Measurements from ENCODE around the gene PRPF38B. TPM values are rescaled to one million over a fixed set of nuclear protein-coding genes. Genes with fewer than 3 reads are reported as not detected.

The PRPF38B gene
- total RNA-seq, 2 donors from 2014 or later = 10.7 to 11.1 TPM

DNA sequence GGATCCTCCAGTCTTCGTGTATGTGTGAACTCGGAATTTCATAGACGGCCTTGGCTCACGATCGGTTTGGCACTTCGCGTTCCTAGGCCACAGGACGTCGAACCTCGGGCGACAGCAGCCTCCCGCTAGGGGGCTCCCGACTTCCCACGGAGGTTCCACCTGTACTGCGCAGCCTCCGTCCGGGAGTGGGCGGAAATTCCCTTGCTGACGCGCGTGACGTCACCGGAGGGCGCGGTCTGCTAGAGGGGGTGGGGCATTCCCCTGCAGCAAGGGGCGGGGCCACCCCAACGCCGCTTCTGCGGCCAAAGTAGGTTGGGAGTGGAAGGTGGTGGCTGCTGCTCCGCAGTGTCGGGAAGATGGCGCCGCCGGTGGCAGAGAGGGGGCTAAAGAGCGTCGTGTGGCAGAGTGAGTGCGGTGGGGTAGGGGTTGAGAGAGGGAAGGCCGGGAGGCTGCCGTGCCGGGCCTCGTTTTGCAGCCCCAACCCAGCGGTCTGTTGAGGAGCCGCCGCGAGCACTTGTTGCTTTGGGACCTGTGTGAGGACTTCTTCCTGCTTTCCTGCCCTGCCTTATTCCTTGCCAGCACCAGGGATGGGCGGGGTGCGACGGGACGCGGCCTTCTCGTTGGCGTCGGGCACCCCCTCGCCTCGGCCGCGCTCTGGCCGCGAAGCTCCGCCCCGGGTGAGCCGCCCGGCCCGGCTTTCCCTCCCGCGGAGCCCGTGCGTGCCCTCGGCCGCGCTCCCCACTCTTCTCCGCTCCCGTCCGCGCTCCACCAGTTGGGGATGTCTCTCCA lies 54.5 kb downstream of the PRPF38B start, which contains the start of gene STXBP3:
Gene STXBP3, plus strand, starts transcription at position 293 of the 789 bp plus-strand sequence. Its CDS starts 64 bp downstream, at position 357.
- Histone ChIP-seq H3K4me1 (peaks cover 0 to 18% of the 10 kb centered on the region in 2 donors), H3K36me3 (no peaks in the 10 kb centered on the region), H3K27ac (peak within 1 kb of the TSS; percentile 99), H3K4me3 (peak within 1 kb of the TSS; percentile 94 to 97), H3K9me3 (no peaks in the 10 kb centered on the region), H3K27me3 (no peaks in the 10 kb centered on the region)
- TF ChIP-seq, protein P1, sequence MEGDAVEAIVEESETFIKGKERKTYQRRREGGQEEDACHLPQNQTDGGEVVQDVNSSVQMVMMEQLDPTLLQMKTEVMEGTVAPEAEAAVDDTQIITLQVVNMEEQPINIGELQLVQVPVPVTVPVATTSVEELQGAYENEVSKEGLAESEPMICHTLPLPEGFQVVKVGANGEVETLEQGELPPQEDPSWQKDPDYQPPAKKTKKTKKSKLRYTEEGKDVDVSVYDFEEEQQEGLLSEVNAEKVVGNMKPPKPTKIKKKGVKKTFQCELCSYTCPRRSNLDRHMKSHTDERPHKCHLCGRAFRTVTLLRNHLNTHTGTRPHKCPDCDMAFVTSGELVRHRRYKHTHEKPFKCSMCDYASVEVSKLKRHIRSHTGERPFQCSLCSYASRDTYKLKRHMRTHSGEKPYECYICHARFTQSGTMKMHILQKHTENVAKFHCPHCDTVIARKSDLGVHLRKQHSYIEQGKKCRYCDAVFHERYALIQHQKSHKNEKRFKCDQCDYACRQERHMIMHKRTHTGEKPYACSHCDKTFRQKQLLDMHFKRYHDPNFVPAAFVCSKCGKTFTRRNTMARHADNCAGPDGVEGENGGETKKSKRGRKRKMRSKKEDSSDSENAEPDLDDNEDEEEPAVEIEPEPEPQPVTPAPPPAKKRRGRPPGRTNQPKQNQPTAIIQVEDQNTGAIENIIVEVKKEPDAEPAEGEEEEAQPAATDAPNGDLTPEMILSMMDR (IDR thresholded peaks at IDR 0.05) = peak; percentile 96 to 97
- DNase-seq (ENCODE audit: low spot score) = peak; percentile 99

DNA sequence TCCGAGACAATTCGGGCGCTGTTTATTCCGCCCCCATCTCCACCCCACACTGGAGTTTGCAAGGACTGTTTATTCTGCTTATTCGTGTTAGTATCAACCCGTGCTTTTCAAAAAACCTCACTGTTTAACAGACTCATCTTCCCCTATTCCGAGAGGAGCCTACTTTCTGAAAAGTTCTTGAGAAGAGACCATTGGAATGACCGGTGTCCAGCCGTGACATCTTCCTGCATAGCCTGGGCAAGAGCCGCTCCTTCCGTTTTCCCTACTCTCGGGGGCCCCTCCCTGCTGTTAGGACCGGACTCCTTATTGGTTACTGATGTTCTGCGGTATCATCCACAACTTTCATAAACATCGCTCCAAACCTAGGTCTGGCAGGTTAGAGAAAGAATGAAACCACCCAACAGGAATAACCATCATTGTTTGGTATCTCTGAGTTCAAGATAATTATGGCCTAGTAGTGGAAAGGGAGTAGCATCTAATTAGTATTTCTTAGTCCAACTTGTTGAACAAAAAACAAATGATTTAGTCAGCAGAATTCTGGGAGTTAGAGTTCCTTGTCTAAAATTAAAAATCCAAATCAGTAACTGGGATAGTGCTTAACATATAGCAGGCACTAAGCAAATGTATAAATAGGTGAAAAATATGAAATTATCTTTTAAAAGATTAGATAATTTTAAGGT lies 55.2 kb downstream of the PRPF38B start:
- TF ChIP-seq, protein P1 (IDR thresholded peaks at IDR 0.05) = no peak
- Histone ChIP-seq H3K27me3 (no peaks in the 10 kb centered on the region), H3K36me3 (no peaks in the 10 kb centered on the region), H3K4me1 (peaks cover 0 to 18% of the 10 kb centered on the region in 2 donors), H3K9me3 (no peaks in the 10 kb centered on the region), H3K27ac (peak overlapping the region; percentile 99), H3K4me3 (peak overlapping the region; percentile 94 to 97)
- peak; percentile 91 for DNase-seq (ENCODE audit: low spot score)

DNA sequence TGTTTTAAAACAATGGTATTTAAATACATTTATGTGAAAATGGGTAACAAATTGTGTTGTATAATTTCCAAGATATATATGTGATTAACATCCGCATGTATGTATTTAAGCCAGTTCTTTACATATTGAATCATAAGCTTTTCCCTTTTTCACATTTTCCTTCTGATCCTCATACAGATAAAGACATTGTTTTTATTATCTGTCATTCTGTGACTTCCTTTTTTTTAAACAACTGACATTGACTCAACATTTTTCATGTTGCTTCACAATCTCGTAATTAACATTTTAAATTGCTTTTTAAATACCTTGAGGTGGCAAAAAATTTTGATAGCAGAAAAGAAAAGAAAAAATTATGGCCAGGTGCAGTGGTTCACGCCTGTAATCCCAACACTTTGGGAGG lies 55.8 kb downstream of the PRPF38B start:
- Histone ChIP-seq H3K27me3 (no peaks in the 10 kb centered on the region), H3K4me1 (peaks cover 0 to 18% of the 10 kb centered on the region in 2 donors), H3K27ac (peak overlapping the region in 1 of 2 donors; percentile 99), H3K36me3 (peaks cover 1% of the 10 kb centered on the region), H3K4me3 (no peak overlapping the region), H3K9me3 (no peaks in the 10 kb centered on the region)
- TF ChIP-seq, protein P1 (IDR thresholded peaks at IDR 0.05) = no peak
- DNase-seq (ENCODE audit: low spot score) = no peak

DNA sequence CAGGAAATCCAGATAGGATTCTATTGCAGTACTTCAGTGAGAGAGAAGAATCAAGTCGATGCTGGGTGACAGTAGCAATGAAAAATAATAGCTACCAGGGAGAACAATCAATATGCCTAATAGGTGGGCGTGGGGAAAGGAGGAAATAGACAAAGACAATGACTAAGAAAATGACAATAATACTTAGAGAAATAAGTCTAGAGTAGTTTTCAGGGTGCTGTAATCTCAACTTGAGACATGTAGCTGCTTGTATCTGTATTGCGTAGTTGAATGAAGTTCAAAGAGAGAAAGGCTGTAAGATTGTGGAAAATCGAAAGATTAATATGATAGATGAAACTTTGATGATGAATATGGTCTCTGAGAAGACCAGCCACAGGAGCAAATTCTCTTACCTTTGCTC lies 57.0 kb downstream of the PRPF38B start:
- Histone ChIP-seq H3K9me3 (no peaks in the 10 kb centered on the region), H3K27me3 (no peaks in the 10 kb centered on the region), H3K27ac (no peak overlapping the region), H3K36me3 (peaks cover 13% of the 10 kb centered on the region), H3K4me3 (no peak overlapping the region), H3K4me1 (peaks cover 0 to 18% of the 10 kb centered on the region in 2 donors)
- TF ChIP-seq, protein P1 (IDR thresholded peaks at IDR 0.05) = no peak
- no peak for DNase-seq (ENCODE audit: low spot score)

DNA sequence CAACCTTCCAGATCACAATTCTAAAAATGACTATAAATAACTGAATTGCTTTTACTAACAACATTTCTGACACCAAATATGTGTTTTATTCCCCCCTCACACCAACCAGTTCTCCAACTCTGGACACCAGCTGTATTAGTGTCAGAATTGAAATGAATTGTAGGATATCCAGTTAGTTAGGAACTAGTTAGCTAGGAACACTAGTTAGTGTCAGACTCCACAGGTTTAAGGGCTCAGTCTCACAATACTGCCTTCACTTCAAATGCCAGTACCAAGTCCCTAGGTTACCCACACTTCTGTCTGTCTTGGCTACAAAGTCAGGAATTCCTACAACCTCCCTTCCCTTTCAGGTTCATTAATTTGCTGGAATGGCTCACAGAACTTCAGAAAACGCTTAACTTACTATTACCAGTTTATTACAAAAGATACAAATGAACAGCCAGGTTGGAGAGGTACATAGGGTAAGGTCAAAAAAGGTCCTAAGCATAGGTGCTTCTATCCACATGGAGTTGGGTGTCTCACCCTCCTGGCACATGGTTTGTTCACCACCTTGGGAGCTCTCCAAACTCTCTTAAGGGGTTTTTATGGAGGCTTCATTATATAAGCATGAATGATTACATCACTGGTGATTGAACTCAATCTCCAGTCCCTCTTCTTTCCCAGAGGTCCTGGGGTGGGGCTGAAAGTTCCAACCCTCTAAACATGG lies 58.5 kb downstream of the PRPF38B start:
- no peak for DNase-seq (ENCODE audit: low spot score)
- TF ChIP-seq, protein P1 (IDR thresholded peaks at IDR 0.05) = no peak
- Histone ChIP-seq H3K27me3 (no peaks in the 10 kb centered on the region), H3K9me3 (no peaks in the 10 kb centered on the region), H3K4me1 (peaks cover 0 to 18% of the 10 kb centered on the region in 2 donors), H3K36me3 (peaks cover 19% of the 10 kb centered on the region), H3K4me3 (no peak overlapping the region), H3K27ac (no peak overlapping the region)

Other genes with a start within 250 kb of the PRPF38B start
- not detected for gene NBPF6, start 242.0 kb upstream of the PRPF38B start, total RNA-seq
- 1 to 10 TPM; 6.1 to 7.4 TPM for gene EEIG2, start 132.2 kb upstream of the PRPF38B start, total RNA-seq
- under 1 TPM; 0.41 to 0.55 TPM for gene HENMT1, start 31.2 kb upstream of the PRPF38B start, total RNA-seq
- gene FNDC7, start 20.6 kb downstream of the PRPF38B start, total RNA-seq = not detected
- 10 to 100 TPM; 26.4 to 27.7 TPM for gene STXBP3, start 54.4 kb downstream of the PRPF38B start, total RNA-seq
- not detected for gene AKNAD1, start 164.8 kb downstream of the PRPF38B start, total RNA-seq
- 10 to 100 TPM in 1 of 2 donors, 1 to 10 TPM in 1; 7.9 to 17.2 TPM for gene GPSM2, start 184.7 kb downstream of the PRPF38B start, total RNA-seq